GM18870 (cell line): ENCODE data around the gene PSORS1C1.
"Not testable (repeated sequence)": the region's sequence is repeated elsewhere in the genome, so short reads cannot be mapped to it uniquely, and the experiment has no call there.

Experiments used
- ATAC-seq: cut with Tn5 transposase; IDR thresholded peaks from one replicate; pipeline ENCODE4 v1.9.1; 2021; ENCODE audit warnings: moderate library complexity; ENCODE audit not compliant: unreplicated experiment

The PSORS1C1 gene, protein sequence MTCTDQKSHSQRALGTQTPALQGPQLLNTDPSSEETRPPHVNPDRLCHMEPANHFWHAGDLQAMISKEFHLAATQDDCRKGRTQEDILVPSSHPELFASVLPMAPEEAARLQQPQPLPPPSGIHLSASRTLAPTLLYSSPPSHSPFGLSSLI

DNA sequence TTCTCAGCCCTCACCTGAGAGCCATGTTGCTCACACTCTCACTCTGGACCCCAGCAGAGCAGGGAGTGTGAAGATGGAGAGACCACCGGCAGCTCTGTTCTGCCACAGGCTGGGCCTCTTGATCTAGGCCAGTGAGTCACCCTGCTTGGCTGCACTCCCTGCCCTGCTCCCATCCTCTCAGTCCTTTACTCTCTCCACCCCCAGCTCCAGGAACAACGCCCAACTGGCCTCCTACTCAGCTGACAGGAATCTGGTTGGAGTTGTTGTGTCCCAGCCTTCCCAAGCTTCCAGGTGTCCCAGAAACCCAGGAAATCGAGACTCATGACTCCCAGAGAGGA, at the start of gene PSORS1C1:
Gene PSORS1C1, plus strand, starts transcription at position 260 of the 338 bp plus-strand sequence. CDS start 14,833 bp downstream, outside the sequence.
- ATAC-seq: no peak

DNA sequence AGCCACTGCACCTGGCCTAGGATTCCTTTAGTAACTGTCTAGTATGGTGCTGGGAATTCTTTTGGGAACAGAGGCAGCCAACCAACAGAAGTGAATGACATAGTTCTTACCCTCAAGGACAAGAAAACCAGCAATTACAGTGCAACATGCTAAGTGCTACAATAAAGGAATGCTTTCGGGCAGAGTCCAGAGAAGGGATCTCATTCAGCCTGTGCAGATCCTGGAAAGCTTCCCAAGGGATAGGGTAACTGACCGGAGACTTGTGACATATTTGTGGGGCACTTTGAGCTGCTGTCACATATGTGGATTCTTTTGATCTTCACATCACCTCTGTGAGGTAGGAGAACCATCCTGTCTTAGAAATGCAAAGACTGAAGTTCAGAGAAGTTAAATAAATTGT, 49.0 kb upstream of the PSORS1C1 start:
- ATAC-seq: no peak

DNA sequence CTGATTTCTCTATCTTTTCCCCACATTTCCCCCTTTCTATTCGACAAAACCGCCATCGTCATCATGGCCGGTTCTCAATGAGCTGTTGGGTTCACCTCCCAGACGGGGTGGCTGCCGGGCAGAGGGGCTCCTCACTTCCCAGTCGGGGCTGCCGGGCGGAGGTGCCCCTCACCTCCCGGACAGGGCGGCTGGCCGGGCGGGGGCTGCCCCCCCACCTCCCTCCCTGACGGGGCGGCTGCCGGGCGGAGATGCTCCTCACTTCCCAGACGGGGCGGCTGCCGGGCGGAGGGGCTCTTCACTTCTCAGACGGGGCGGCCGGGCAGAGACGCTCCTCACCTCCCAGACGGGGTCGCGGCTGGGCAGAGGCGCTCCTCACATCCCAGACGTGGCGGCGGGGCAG, 47.6 kb upstream of the PSORS1C1 start:
- not testable (repeated sequence) for ATAC-seq

DNA sequence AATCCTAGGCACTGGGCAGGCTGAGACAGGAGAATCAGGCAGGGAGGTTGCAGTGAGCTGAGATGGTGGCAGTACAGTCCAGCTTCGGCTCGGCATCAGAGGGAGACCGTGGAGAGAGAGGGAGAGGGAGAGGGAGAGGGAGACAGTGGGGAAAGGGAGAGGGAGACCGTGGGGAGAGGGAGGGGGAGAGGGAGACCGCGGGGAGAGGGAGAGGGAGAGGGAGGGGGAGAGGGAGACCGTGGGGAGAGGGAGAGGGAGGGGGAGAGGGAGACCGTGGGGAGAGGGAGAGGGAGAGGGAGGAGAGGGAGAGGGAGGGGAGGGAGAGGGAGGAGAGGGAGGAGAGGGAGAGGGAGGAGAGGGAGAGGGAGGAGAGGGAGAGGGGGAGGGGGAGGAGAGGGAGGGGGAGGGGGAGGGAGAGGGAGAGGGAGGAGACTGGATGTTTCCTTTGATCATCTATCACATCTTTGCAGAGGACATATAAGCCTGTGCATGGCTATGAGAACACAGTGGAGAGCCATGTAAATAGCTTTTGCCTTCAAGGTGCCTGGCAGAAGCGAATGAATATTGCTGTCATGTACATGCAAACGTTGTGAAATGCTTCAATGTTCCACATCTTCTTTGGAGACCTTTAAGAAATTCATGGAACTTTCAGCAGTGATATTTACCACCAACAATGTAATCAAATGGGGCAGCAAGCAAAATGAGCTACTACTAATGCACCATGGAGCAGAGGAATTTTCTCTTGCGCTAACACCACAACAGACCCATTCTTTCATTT, 46.5 kb upstream of the PSORS1C1 start:
- not testable (repeated sequence) for ATAC-seq

DNA sequence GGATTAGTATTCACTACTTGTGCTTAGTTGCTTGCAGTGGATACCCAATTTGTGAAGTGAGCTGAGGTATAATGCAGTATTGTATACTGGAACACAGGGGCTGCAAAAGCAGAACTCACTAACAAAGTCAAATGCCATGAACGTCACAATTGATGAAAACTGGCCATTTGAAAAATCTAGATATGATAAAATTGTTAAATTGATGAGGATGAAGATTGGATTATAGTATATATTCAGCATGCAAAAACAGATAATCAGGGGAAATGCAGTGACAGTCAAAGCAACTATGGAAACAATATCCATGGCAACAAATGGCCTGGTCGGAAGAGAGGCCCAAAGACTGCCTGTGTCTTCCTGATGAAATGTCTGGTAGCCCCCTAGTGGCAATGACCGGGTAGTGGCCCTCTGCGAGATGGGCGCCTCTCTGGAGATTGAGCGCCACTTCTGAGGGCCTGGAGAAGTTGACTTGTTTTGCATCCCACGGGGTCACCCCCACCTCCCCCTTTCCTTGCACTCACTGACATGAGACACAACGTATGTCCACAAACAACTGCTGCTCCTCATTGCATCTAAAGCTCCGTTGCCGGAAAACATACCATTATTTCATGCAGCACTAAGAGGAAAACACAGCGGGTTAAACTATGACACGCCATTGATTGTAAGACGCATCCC, 45.8 kb upstream of the PSORS1C1 start:
- ATAC-seq: no peak

DNA sequence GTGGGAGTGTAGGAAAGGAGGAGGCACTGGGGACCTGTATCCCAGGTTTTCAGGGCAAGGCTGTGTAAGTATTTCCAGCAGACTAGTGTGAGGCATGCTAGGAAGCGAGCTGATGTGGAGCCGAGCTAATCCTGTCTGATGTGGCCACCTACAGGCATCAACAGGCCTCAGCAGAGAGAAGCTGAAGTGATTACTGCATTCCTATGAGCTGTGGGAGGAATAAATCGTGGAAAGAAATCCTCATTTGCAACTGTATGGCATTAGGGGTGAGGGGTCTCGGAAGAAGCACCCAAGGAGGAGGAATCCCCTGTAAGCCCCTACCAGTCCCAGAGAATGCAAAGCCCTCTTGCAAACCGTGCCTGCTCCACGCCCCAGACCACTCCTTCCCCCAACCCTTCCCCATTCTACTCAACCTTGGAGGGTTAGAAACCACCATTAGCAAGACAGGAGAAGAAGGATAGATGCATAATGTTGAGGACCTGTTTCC, 43.8 kb upstream of the PSORS1C1 start:
- no peak for ATAC-seq

DNA sequence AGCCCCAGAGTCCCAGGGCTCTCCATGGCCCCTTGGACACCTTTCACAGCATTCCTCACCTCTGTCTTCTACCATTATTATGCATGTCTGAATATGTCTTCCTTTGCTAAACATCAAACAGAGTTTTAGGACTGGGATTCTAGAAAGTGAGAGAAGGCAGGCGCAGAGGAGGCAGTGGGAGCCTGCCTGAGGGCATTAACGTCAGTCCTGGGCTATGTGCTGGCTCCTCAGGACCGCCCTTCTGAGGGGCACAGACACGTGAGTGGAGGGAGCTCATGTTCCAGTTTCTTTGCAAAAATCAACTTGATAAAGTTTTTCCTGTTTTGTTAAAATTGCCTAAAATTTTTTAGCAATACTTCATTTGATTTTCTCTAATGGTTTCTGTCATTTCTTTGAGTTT, 40.2 kb upstream of the PSORS1C1 start:
- ATAC-seq: no peak

DNA sequence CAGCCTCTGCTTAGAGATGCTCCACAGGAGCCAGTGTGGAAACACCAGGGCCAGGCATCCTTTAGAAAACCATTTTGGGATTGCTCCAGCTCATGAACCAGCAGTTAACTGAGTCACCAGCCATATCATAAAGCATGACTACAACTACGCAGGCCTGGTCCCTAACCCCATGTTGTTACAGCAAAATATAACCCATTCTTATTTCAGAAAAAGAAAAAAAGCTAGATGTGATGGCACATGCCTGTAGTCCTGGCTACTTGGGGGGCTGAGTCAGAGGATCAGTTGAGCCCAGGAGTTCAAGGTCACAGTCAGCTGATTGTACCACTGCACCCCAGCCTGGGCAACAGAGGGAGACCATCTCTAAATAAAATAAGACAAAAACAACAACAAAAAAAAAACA, 39.1 kb upstream of the PSORS1C1 start:
- no peak for ATAC-seq

DNA sequence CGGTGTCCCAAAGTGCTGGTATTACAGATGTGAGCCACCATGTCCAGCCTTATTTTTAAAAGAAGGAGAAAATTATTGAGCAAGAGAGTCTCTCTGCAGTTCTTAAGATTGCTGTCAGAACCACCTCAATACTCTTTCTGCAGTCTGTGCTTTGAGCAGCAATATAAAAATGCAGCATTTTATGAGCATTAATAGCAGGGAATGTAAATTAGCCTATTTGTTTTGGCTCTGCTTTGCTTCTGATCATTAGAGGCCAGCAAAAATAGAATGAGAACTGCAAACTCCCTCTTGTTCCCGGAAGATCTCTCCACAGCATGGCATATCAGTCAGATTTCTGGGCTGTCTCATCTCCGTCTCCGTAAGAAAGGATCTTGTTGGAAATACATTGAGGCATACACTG, 38.0 kb upstream of the PSORS1C1 start:
- ATAC-seq: no peak

DNA sequence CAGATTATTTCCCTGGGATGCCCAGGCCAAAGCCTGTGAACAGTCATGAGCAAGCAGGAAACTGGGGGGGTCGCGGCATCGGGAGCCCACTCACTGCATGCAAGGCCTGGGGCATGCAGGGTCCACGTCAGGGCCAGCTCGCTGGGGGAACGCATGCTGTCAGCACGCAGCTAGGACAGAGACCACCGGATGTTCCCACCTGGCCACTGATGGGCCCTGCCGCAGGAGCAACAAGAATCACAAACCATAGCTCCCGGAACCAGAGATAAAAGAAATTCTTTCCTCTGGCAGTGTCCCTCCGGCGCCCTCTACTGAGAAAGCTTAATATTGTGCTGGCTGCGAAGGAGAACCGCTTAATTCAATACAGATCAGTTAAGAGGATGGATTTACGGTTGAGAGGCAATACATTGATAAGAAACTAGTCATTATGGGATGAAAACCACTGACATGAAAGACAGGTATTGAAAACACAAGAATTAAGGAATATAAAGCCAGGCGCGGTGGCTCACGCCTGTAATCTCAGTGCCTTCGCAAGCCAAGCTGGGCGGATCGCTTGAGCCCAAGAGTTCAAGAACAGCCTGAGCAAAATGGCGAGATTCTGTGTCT, 34.8 kb upstream of the PSORS1C1 start:
- ATAC-seq: no peak

DNA sequence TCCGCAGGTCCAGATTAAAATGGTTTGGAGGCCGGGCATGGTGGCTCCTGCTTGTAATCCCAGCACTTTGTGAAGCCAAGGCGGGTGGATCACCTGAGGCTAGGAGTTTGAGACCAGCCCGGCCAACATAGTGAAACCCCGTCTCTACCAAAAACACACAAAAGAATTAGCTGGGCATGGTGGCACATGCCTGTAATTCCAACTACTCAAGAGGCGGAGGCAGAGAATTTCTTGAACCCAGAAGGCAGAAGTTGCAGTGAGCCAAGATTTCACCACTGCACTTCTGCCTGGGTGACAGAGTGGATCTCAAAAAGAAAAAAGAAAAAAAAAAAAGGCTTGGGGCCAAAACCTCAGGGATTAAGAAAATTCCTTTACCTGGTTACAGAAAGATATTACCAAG, 32.7 kb upstream of the PSORS1C1 start:
- ATAC-seq: no peak

DNA sequence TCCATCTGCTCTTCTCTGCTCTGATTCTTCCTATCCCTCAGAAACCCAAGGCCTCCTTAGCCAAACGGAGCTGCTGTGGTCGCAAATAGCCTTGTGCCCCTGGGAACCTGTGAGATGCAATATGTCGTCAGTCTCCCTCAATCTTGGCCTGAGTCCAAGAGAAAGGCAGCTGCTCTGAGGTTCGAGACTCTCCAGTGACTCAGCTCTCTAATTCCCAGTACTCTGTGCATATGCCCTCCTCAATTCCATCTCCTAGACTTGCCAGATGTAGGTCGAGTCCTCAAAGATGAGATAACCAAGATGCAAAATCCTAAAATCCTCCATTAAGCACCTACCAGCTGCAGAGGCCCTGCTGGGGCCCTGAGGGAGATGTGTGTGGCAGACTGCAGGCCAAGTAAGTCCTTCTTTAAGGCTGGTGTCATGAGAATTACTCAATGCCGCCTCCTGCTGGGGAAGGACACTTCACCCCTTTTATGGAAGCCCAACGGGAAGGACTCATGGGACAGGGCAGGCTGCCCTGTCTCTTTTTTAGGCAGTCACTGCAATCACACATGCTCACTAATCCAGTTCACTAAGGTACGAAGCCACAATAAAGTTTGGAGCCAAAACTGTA, 30.8 kb upstream of the PSORS1C1 start:
- no peak for ATAC-seq

DNA sequence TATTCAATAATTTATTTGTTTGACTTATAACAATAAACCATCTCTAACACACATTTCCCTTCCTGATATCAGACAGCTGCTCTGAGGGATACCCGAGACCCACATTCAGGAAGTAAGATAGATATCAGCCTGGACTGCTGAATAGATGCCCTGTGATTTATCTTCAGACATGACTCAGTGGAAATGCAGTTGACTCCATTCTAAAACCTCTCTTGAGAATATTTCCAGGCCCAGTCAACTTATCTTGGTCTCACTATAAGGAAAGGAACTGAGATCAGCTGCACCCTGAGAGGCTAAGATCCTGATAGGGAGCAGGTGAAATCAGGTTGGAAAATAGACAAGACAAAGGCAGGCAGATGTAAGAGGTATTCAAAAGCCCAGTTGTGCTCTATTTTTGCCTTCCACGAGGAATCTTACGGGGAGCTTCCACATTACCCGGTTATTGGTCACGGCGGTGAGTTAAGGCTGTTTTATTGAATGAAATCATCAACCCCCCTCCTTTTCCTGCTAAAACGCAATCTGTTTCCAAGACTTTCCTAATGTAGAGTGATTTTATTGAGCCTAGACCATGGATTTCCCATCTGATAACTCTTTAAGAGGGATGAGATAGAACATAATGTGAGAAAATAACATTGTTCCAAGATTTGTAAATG, 27.7 kb upstream of the PSORS1C1 start:
- ATAC-seq: no peak

DNA sequence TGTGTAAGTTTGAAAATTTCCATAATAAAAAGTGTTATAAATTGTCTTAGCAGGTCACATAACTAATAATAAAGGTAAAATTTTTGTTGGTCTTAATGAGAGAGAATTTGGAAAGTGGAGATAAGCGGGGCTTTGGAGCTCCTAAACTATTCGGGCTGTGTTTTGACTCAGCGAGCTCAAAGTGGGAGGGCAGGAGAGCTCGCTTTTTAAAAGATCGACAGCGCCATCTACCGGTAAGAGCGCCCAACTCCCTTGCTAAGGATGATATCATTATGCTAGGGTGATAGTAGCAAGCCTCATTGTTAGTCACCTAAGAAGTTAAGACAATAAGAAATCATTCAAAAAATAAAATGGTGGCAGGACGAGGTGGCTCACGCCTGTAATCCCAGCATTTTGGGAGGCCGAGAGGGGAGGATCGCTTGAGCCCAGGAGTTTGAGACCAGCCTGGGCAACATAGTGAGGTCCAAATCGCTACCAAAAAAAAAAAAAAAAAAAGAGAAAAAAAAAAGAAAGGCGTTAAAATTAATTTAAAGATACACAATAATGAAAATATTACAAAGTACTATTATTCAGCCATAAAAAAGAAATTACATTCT, 27.0 kb upstream of the PSORS1C1 start:
- no peak for ATAC-seq

DNA sequence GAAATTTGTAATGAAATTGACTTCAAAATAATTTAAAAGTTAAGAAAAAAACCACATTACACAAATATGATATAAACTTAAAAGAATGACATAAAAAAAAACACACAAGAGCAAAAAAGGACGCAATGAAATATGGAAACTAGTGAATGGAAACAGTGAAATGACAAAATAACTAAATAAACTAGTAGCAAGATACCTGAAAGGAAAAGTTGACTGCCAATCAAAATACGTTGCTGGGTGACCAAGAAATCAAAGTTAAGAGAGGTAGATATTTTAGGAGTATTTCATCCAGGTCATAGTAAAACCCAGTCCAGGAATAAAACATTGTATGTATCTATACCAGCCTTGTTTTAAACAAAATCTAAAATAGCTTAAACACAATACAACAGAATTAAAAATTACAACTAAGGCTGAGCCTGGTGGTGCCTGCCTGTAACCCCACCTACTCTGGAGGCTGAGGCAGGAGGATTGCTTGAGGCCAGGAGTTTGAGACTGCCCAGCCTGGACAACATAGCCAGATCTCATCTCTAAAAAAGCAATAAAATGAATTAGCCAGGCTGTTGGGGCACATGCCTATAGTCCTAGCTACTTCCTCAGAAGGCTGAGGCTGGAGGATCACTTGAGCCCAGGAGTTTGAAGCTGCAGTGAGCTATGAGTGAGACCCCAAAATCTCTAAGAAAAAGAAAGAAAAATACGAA, 24.2 kb upstream of the PSORS1C1 start:
- no peak for ATAC-seq

DNA sequence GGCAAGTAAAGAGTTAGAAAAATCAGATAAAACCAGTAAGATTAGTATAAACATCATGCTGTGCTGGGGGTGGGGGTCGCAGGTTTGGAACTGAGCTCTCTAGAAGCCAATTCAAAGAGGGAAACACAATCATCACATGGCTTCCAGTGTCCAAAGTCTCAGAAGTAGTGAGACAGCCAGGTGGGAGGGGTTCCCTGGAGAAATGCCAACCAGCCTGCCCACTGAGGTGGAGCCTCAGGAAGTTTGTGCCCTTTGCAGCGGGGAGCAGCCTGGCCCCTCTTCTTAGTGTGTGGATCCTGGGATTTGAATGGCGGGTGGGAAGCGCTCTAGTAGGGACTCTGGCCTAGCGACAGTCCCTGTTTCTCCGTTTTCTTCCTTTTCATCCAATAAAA, 23.6 kb upstream of the PSORS1C1 start:
- ATAC-seq: no peak

DNA sequence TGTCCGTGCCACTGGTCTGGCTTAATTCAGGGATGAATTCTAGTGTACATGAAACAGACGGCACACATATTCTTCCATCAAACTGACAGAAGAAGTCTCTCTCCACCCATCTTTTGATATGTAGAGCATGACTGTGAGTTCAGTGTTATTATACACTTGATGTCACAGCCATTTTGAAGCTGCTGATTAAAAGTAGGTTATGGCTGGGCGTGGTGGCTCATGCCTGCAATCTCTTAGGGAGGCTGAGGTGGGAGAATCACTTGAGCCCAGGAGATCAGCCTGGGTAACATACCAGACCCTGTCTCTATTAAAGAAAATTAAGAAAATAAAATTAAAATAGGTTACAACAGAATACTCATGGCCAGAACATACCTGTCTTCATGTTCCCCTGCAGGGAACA, 22.9 kb upstream of the PSORS1C1 start:
- no peak for ATAC-seq

DNA sequence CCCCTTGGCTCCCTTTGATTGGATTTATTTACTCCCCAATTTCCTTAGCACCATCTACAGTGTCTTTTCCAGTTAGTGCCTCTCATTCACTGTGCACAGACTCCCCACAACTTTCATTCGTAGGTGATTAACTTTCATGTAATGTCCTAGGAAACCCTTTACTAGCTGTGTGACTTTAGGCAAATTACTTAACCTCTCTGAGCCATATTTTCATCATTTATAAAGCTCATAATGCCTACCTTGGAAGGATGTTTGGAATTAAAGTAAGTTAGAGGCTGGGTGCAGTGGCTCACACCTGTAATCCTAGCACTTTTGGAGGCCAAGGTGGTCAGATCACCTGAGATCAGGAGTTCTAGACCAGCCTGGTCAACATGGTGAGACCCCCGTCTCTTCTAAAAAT, 22.4 kb upstream of the PSORS1C1 start:
- no peak for ATAC-seq

DNA sequence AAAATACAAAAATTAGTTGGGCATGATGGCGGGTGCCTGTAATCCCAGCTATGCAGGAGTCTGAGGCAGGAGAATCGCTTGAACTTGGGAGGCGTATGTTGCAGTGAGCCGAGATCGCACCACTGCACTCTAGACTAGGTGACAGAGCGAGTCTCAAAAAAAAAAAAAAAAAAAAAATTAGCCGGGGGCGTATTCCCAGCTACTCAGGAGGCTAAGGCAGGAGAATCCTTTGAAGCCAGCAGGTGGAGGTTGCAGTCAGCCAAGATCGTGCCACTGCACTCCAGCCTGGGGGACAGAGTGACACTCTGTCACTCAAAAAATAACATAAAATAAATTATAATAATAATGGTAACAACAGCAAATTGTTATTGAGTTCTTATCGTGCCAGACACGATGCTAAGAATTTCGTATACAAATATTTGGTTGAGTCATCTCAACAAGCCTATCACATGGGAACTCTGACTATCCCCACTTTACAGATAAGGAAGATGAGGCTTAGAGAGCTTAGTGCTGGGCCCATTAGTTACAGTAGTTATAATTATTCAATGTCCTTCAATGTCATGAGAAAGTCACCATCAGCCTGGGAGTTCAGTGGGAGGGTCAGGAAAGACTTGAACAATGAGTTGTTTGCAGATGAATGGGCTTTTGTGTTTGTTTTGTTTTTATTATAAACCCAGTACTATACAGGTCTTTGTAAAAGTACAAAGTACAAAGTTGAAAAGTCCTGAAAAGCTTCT, 21.7 kb upstream of the PSORS1C1 start:
- no peak for ATAC-seq
